Amniotic epithelial cell (primary cell): ENCODE results near the gene DSEL.
A peak's percentile ranks its signal among the peaks of the same experiment; 100 is the strongest.

Experiments
- DNase-seq: peaks from one replicate; pipeline ENCODE4 v3.0.0-alpha.2; 2010; ENCODE audit warnings: low read depth

DSEL gene

GRCh38 chr18:67516539-67517443 is at the start of gene DSEL:
Gene DSEL, minus strand, starts transcription at chr18:67516720. Its CDS starts 2,112 bp downstream, at chr18:67514608.
- peak; percentile 87 for DNase-seq

GRCh38 chr18:67553437-67553836 is 36.9 kb upstream of the DSEL start:
- DNase-seq = no peak

GRCh38 chr18:67550872-67551520 is 34.5 kb upstream of the DSEL start:
- no peak for DNase-seq

GRCh38 chr18:67549946-67550345 is 33.4 kb upstream of the DSEL start:
- DNase-seq = no peak

- DNase-seq = no peak
Measured at GRCh38 chr18:67545681-67546080, 29.2 kb upstream of the DSEL start.

- no peak for DNase-seq
Measured at GRCh38 chr18:67540559-67540958, 24.0 kb upstream of the DSEL start.

- no peak for DNase-seq
Measured at GRCh38 chr18:67531929-67532328, 15.4 kb upstream of the DSEL start.

- DNase-seq = peak; percentile 97
Measured at GRCh38 chr18:67525328-67526099, 9.0 kb upstream of the DSEL start.

- peak; percentile 96 for DNase-seq
Measured at GRCh38 chr18:67520351-67520921, 3.9 kb upstream of the DSEL start.

GRCh38 chr18:67519592-67519991 is 3.1 kb upstream of the DSEL start:
- DNase-seq = peak; percentile 71

- DNase-seq = no peak
Measured at GRCh38 chr18:67518566-67518965, 2.0 kb upstream of the DSEL start.

- no peak for DNase-seq
Measured at GRCh38 chr18:67517444-67517765, 885 bp upstream of the DSEL start.

GRCh38 chr18:67515942-67516538 is 480 bp downstream of the DSEL start:
- DNase-seq = peak; percentile 83

- peak; percentile 54 for DNase-seq
Measured at GRCh38 chr18:67514901-67515540, 1.5 kb downstream of the DSEL start.

GRCh38 chr18:67514465-67514864 is 2.1 kb downstream of the DSEL start:
- DNase-seq = no peak

- DNase-seq = peak; percentile 39
Measured at GRCh38 chr18:67513280-67513679, 3.2 kb downstream of the DSEL start.

GRCh38 chr18:67511840-67512239 is 4.7 kb downstream of the DSEL start:
- no peak for DNase-seq

- no peak for DNase-seq
Measured at GRCh38 chr18:67510831-67511230, 5.7 kb downstream of the DSEL start.

GRCh38 chr18:67509741-67510391 is 6.7 kb downstream of the DSEL start:
- DNase-seq = no peak

- DNase-seq = no peak
Measured at GRCh38 chr18:67508146-67508545, 8.4 kb downstream of the DSEL start.

- no peak for DNase-seq
Measured at GRCh38 chr18:67504739-67505138, 11.8 kb downstream of the DSEL start.
